ENCODE measurements around the gene MPRIP.
A peak's percentile ranks its signal among the peaks of the same experiment; 100 is the strongest.

The MPRIP gene

DNA sequence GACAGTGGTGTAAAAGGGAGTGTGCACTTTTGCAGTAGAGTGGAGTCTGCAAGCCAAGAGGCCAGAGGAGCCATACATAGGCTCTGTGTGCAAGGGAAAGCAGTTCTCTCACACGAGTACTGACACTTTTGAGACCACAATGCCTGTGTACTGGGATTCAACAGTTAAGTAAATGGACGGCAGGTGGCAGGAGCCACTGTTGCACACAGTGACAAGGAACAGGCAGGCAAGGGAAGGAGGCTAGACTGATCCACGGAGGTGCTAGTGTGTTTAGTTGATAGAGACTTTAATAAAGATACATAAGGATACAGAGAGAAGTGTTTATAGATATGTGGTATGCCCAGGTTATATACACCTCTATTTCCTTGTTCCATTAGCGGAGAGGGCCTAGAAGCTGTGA, 67.0 kb downstream of the MPRIP start:
- Histone ChIP-seq H3K27me3 (ENCODE audit: control insufficient read depth, insufficient read depth, low read length) (no peaks in the 10 kb centered on the region), H3K27ac (ENCODE audit: low read depth, low read length) (no peak overlapping the region), H3K36me3 (ENCODE audit: control insufficient read depth, insufficient read depth, low read length) (no peaks in the 10 kb centered on the region), H3K4me3 (ENCODE audit: low read length) (no peak overlapping the region), H3K9ac (ENCODE audit: low read length) (no peak overlapping the region), H3K4me1 (ENCODE audit: control insufficient read depth, insufficient read depth, low read length) (peaks cover 30% of the 10 kb centered on the region)

- H3K9ac ChIP-seq (ENCODE audit: low read length), result no peak overlapping the region
- H3K36me3 ChIP-seq (ENCODE audit: control insufficient read depth, insufficient read depth, low read length), result no peaks in the 10 kb centered on the region
- no peak overlapping the region for H3K4me3 ChIP-seq (ENCODE audit: low read length)
- H3K27ac ChIP-seq (ENCODE audit: low read depth, low read length), result no peak overlapping the region
- H3K27me3 ChIP-seq (ENCODE audit: control insufficient read depth, insufficient read depth, low read length), result no peaks in the 10 kb centered on the region
- peaks cover 26% of the 10 kb centered on the region for H3K4me1 ChIP-seq (ENCODE audit: control insufficient read depth, insufficient read depth, low read length)
Observed at GRCh38 chr17:17109907-17110306, 67.7 kb downstream of the MPRIP start.

- peaks cover 26% of the 10 kb centered on the region for H3K4me1 ChIP-seq (ENCODE audit: control insufficient read depth, insufficient read depth, low read length)
- H3K36me3 ChIP-seq (ENCODE audit: control insufficient read depth, insufficient read depth, low read length), result no peaks in the 10 kb centered on the region
- no peak overlapping the region for H3K4me3 ChIP-seq (ENCODE audit: low read length)
- H3K9ac ChIP-seq (ENCODE audit: low read length), result no peak overlapping the region
- H3K27ac ChIP-seq (ENCODE audit: low read depth, low read length), result no peak overlapping the region
- no peaks in the 10 kb centered on the region for H3K27me3 ChIP-seq (ENCODE audit: control insufficient read depth, insufficient read depth, low read length)
Observed at GRCh38 chr17:17110520-17110919, 68.3 kb downstream of the MPRIP start.

DNA sequence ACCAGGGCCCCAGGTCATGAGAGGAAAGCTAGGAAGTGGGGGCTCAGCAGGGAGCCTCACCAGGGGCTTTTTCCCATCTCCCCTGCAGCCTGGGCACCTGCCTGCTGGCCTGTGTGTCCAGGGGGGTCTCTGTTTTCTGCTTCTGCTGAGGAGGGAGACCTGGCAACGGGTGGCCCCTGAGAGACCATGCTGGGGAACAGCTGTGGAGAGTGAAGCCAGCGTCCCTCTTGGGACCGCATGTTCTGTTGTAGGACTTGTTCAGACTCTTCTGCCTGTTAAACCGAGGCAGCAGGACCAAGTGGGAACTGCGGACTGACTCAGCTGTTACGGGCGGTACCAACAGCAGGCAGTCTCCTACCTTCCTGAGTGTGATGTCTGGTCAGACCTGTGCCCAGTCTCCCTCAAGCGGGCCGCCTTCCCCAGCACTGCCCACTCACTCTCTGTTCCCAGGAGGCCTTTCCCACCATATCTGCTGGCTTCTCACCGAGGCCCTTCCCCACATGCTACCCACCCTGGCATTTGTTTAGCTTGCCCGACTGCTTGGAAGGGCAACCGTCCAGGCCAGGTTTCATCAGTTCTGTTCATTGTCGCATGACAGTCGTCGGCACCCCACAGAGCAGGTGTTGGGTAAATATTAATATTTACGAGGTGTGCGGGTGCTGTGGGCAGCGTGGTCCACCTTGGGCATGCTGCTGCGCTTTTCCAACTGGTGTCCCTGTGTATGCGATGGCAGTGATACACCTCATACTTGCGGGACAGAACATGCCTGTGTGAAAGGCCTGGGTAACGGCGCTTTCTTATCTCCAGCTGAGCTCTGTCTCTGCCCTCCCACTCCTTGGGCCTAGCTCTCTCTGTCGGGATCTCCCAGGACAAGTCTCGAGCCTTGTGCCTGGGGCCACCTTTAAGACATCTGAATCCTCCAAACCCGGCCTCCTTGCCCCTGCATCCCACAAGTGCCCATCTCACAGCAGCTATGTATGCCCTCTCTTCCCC, 69.4 kb downstream of the MPRIP start:
- Histone ChIP-seq H3K27me3 (ENCODE audit: control insufficient read depth, insufficient read depth, low read length) (no peaks in the 10 kb centered on the region), H3K4me1 (ENCODE audit: control insufficient read depth, insufficient read depth, low read length) (peaks cover 23% of the 10 kb centered on the region), H3K36me3 (ENCODE audit: control insufficient read depth, insufficient read depth, low read length) (no peaks in the 10 kb centered on the region), H3K9ac (ENCODE audit: low read length) (no peak overlapping the region), H3K4me3 (ENCODE audit: low read length) (no peak overlapping the region), H3K27ac (ENCODE audit: low read depth, low read length) (no peak overlapping the region)

- H3K4me1 ChIP-seq (ENCODE audit: control insufficient read depth, insufficient read depth, low read length), result peaks cover 21% of the 10 kb centered on the region
- H3K27ac ChIP-seq (ENCODE audit: low read depth, low read length), result no peak overlapping the region
Observed at GRCh38 chr17:17112628-17113200, 70.5 kb downstream of the MPRIP start.

DNA sequence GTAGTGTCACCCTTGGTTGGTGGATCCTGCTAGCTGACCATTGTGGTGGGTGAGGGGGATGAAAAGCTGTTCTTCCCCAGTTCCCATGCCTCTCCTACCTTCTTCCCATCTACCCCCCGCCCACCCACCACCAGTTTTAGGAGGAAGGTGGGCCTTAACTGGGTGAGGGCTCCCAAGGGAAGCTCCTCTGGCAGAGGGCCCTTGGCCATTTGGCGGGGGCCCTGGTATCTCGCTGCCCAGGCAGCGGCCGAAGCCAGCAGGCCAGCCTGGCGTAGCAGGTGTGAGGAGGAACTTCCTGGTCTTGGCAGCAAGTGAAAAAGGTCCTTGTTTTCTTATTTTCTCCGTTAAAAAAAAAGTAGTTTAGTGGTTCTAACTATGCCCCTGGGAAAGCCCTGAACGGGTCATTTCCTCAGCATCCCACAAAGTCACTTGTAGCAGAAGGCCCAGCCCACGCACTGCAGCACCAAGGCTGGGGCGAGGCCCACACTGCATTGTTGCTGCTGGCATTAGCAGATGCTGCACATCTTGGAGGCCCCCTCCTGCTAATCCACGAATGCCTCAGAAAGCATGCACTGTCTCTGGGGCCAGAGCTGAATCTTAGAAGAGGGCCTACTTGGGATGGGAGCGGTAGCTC, 72.5 kb downstream of the MPRIP start:
- H3K9ac ChIP-seq (ENCODE audit: low read length), result no peak overlapping the region
- no peak overlapping the region for H3K27ac ChIP-seq (ENCODE audit: low read depth, low read length)
- H3K27me3 ChIP-seq (ENCODE audit: control insufficient read depth, insufficient read depth, low read length), result no peaks in the 10 kb centered on the region
- peaks cover 15% of the 10 kb centered on the region for H3K4me1 ChIP-seq (ENCODE audit: control insufficient read depth, insufficient read depth, low read length)
- no peak overlapping the region for H3K4me3 ChIP-seq (ENCODE audit: low read length)
- H3K36me3 ChIP-seq (ENCODE audit: control insufficient read depth, insufficient read depth, low read length), result no peaks in the 10 kb centered on the region

More at GRCh38 chr17:17112628-17113200, 70.5 kb downstream of the MPRIP start:
- Histone ChIP-seq H3K27me3 (ENCODE audit: control insufficient read depth, insufficient read depth, low read length) (no peaks in the 10 kb centered on the region), H3K4me3 (ENCODE audit: low read length) (no peak overlapping the region), H3K9ac (ENCODE audit: low read length) (no peak overlapping the region), H3K36me3 (ENCODE audit: control insufficient read depth, insufficient read depth, low read length) (no peaks in the 10 kb centered on the region)

DNA sequence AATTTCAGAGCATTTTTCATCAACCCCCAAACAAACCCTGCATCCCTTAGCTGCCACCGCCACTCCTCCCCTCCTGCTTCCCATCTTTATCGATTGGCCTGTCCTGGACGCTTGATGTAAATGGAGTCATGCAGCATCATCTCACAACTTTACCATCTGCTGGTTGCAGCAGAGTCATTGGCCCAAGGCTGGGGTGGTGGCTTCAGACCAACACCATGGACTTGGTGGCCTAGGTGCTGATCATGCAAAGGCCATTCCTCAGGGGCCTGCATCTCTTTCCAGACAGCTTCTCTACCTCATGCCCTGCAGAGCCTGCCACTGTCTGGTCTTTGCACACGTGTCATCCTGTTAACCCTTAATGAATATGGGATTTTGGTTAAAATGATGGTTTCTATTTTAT, 73.4 kb downstream of the MPRIP start:
- Histone ChIP-seq H3K9ac (ENCODE audit: low read length) (no peak overlapping the region), H3K36me3 (ENCODE audit: control insufficient read depth, insufficient read depth, low read length) (no peaks in the 10 kb centered on the region), H3K4me1 (ENCODE audit: control insufficient read depth, insufficient read depth, low read length) (peaks cover 17% of the 10 kb centered on the region), H3K27me3 (ENCODE audit: control insufficient read depth, insufficient read depth, low read length) (no peaks in the 10 kb centered on the region), H3K27ac (ENCODE audit: low read depth, low read length) (no peak overlapping the region), H3K4me3 (ENCODE audit: low read length) (no peak overlapping the region)

GRCh38 chr17:17116406-17116805, 74.1 kb downstream of the MPRIP start:
- Histone ChIP-seq H3K27ac (ENCODE audit: low read depth, low read length) (no peak overlapping the region), H3K36me3 (ENCODE audit: control insufficient read depth, insufficient read depth, low read length) (no peaks in the 10 kb centered on the region), H3K4me1 (ENCODE audit: control insufficient read depth, insufficient read depth, low read length) (peaks cover 23% of the 10 kb centered on the region), H3K27me3 (ENCODE audit: control insufficient read depth, insufficient read depth, low read length) (no peaks in the 10 kb centered on the region), H3K4me3 (ENCODE audit: low read length) (no peak overlapping the region), H3K9ac (ENCODE audit: low read length) (no peak overlapping the region)

- Histone ChIP-seq H3K4me1 (ENCODE audit: control insufficient read depth, insufficient read depth, low read length) (peaks cover 23% of the 10 kb centered on the region), H3K27ac (ENCODE audit: low read depth, low read length) (no peak overlapping the region)
Observed at GRCh38 chr17:17117923-17118322, 75.7 kb downstream of the MPRIP start.

DNA sequence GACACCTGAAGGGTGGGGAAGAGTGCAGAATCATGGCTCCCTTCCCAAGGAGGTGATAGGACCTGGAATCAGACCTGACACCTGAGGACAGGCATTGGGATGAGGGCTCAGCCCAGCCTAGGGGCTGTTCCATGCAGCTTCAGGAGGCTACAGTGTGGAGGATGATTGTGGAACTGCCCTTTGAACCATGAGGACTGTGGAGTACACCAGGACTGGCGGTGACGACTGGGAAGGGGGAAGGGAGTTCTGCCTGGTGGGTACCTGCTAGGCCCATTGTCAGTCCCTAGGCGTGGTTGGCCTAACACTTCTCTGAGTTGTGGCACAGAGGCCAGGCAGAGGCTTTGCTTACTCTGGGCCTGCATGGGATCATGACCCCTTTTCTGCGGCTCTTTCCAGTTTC, 76.1 kb downstream of the MPRIP start:
- H3K4me1 ChIP-seq (ENCODE audit: control insufficient read depth, insufficient read depth, low read length), result peaks cover 23% of the 10 kb centered on the region
- no peak overlapping the region for H3K9ac ChIP-seq (ENCODE audit: low read length)
- H3K4me3 ChIP-seq (ENCODE audit: low read length), result no peak overlapping the region
- H3K27ac ChIP-seq (ENCODE audit: low read depth, low read length), result no peak overlapping the region
- no peaks in the 10 kb centered on the region for H3K36me3 ChIP-seq (ENCODE audit: control insufficient read depth, insufficient read depth, low read length)
- no peaks in the 10 kb centered on the region for H3K27me3 ChIP-seq (ENCODE audit: control insufficient read depth, insufficient read depth, low read length)

More at GRCh38 chr17:17117923-17118322, 75.7 kb downstream of the MPRIP start:
- no peak overlapping the region for H3K9ac ChIP-seq (ENCODE audit: low read length)
- H3K4me3 ChIP-seq (ENCODE audit: low read length), result no peak overlapping the region
- H3K27me3 ChIP-seq (ENCODE audit: control insufficient read depth, insufficient read depth, low read length), result no peaks in the 10 kb centered on the region
- H3K36me3 ChIP-seq (ENCODE audit: control insufficient read depth, insufficient read depth, low read length), result no peaks in the 10 kb centered on the region

DNA sequence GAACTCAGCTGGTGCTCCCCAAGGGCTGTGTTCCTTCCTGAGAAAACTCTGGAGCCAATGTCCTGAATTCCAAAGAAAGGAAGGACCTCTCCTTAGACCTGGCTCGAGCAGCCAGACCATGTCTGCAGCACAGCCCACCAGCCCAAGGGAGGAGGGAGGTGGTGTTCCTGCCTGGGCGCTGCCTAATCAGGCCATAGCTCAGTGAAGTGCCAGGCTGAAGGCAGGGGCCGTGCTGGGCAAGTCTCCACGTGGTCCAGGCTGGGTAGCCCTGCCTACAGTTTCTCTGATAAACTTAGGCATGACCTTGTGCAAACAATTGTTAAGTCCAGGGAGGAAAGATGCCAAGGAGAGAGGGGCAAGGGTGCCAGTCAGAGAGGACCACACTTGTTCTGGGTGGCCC, 76.8 kb downstream of the MPRIP start:
- H3K27me3 ChIP-seq (ENCODE audit: control insufficient read depth, insufficient read depth, low read length), result no peaks in the 10 kb centered on the region
- peaks cover 23% of the 10 kb centered on the region for H3K4me1 ChIP-seq (ENCODE audit: control insufficient read depth, insufficient read depth, low read length)
- no peaks in the 10 kb centered on the region for H3K36me3 ChIP-seq (ENCODE audit: control insufficient read depth, insufficient read depth, low read length)
- H3K4me3 ChIP-seq (ENCODE audit: low read length), result no peak overlapping the region
- H3K9ac ChIP-seq (ENCODE audit: low read length), result no peak overlapping the region
- peak overlapping the region; percentile 58 for H3K27ac ChIP-seq (ENCODE audit: low read depth, low read length)

- H3K4me1 ChIP-seq (ENCODE audit: control insufficient read depth, insufficient read depth, low read length), result peaks cover 23% of the 10 kb centered on the region
- no peak overlapping the region for H3K9ac ChIP-seq (ENCODE audit: low read length)
- no peaks in the 10 kb centered on the region for H3K36me3 ChIP-seq (ENCODE audit: control insufficient read depth, insufficient read depth, low read length)
- no peaks in the 10 kb centered on the region for H3K27me3 ChIP-seq (ENCODE audit: control insufficient read depth, insufficient read depth, low read length)
- no peak overlapping the region for H3K4me3 ChIP-seq (ENCODE audit: low read length)
- peak overlapping the region; percentile 58 for H3K27ac ChIP-seq (ENCODE audit: low read depth, low read length)
Observed at GRCh38 chr17:17119533-17119932, 77.3 kb downstream of the MPRIP start.

All from rectal smooth muscle tissue (tissue), 1 donor.